Adipose tissue (tissue), 3 donors: ENCODE measurements around the gene ZNF608. TPM values are rescaled to one million over a fixed set of nuclear protein-coding genes. Genes with fewer than 3 reads are reported as not detected.

Source experiments
- H3K27ac ChIP-seq: one replicate; pipeline ENCODE4 v1.5.1; 2013; ENCODE audit warnings: low read depth, low read length
- WGBS, 3 donors: extraction: QIAGEN DNeasy Blood & Tissue Kit; methylation state at CpG; one replicate each; pipeline ENCODE4 v1.1.7; 2013; 5-methylcytosine and 5-hydroxymethylcytosine counted together
- polyA plus RNA-seq, 3 donors: library from polyadenylated mRNA; stranded (reverse); fragments of 200-250 nt; gene quantifications; one replicate each; pipeline ENCODE4 v1.2.3, GENCODE V29; 2013
- donor health status: healthy with polysubstance abuse.
- donor health status: Bipolar disorder and iron deficiency.
- donor health status: healthy.

Gene ZNF608
- polyA plus RNA-seq, 3 donors, result 6.0 to 11.7 (median 11.0) TPM

GRCh38 chr5:124702525-124702924 lies 43.9 kb downstream of the ZNF608 start:
- WGBS, 3 donors, result 33 to 48% (median 39%) methylated on average over 2 of the region's 2 CpGs

GRCh38 chr5:124701873-124702425 lies 44.5 kb downstream of the ZNF608 start:
- no peak overlapping the region for H3K27ac ChIP-seq
- WGBS, 3 donors, result 80 to 81% (median 81%) methylated on average over 6 of the region's 6 CpGs

More at GRCh38 chr5:124702525-124702924, 43.9 kb downstream of the ZNF608 start:
- no peak overlapping the region for H3K27ac ChIP-seq

- H3K27ac ChIP-seq, result no peak overlapping the region
- 77 to 98% (median 92%) methylated on average over 9 of the region's 9 CpGs for WGBS, 3 donors
Observed at GRCh38 chr5:124701016-124701415, 45.4 kb downstream of the ZNF608 start.

GRCh38 chr5:124700333-124700732 lies 46.1 kb downstream of the ZNF608 start:
- 95 to 97% (median 96%) methylated on average over 3 of the region's 3 CpGs for WGBS, 3 donors
- H3K27ac ChIP-seq, result no peak overlapping the region

- 56 to 67% (median 60%) methylated on average over 1 of the region's 1 CpG for WGBS, 3 donors
Observed at GRCh38 chr5:124698770-124699169, 47.7 kb downstream of the ZNF608 start.

GRCh38 chr5:124697933-124698591 lies 48.4 kb downstream of the ZNF608 start:
- WGBS, 3 donors, result 40 to 62% (median 56%) methylated on average over 4 of the region's 4 CpGs
- no peak overlapping the region for H3K27ac ChIP-seq

More at GRCh38 chr5:124698770-124699169, 47.7 kb downstream of the ZNF608 start:
- no peak overlapping the region for H3K27ac ChIP-seq

GRCh38 chr5:124697501-124697900 lies 48.9 kb downstream of the ZNF608 start:
- WGBS, 3 donors, result 70 to 81% (median 78%) methylated on average over 1 of the region's 1 CpG
- H3K27ac ChIP-seq, result no peak overlapping the region

GRCh38 chr5:124696898-124697297 lies 49.5 kb downstream of the ZNF608 start:
- 91 to 98% (median 94%) methylated on average over 7 of the region's 7 CpGs for WGBS, 3 donors
- H3K27ac ChIP-seq, result no peak overlapping the region
